Lower lobe of right lung (tissue), 2 donors: ENCODE data around the gene WDR4. TPM values are rescaled to one million over a fixed set of nuclear protein-coding genes. Genes with fewer than 3 reads are reported as not detected.

ENCODE experiments used
- ATAC-seq, 2 donors: fragments of 200-7000 bp; cut with Tn5 transposase; one replicate each; pipeline ENCODE4 v1.9.1; 2020 to 2022; ENCODE audit warnings: mild to moderate bottlenecking in 2 of 2, moderate library complexity in 2 of 2
- DNase-seq: peaks from one replicate; pipeline ENCODE4 v3.0.0-alpha.2; 2020
- H3K27ac ChIP-seq: fragments of 200-600 bp; one replicate; pipeline ENCODE4 v1.8.0; 2022
- H3K27me3 ChIP-seq: fragments of 200-600 bp; one replicate; pipeline ENCODE4 v1.8.0; 2022; ENCODE audit warnings: low read depth
- H3K36me3 ChIP-seq: fragments of 200-600 bp; one replicate; pipeline ENCODE4 v1.8.0; 2022; ENCODE audit warnings: mild to moderate bottlenecking
- H3K4me1 ChIP-seq: fragments of 200-600 bp; one replicate; pipeline ENCODE4 v1.8.0; 2022
- H3K4me3 ChIP-seq: fragments of 200-600 bp; one replicate; pipeline ENCODE4 v1.8.0; 2022; ENCODE audit warnings: mild to moderate bottlenecking
- H3K9me3 ChIP-seq: fragments of 200-600 bp; one replicate; pipeline ENCODE4 v1.8.0; 2022
- intact Hi-C: fragments of 100-400 bp; cut with DNase I; formaldehyde crosslinking; loops from one replicate; pipeline ENCODE4 v1.11.0; 2022
- total RNA-seq: library from RNA; stranded (reverse); fragmentation: NEBNext Ultra II Directional; extraction: Animal tissue kit (Norgen Biotek cat#: 25700); gene quantifications from one replicate; pipeline ENCODE4 v1.2.1, GENCODE V29; 2021
- TF ChIP-seq, protein P1 (sequence below): fragments of 200-600 bp; IDR thresholded peaks from one replicate; pipeline ENCODE4 v1.8.0; 2022; ENCODE audit warnings: antibody characterized with exemption, mild to moderate bottlenecking
- donor health status: DM: no; HTN: yes; CAD: no; lungs with severe emphysema.

WDR4 gene
- total RNA-seq, 1 donor from 2014 or later: 17.1 TPM

DNA sequence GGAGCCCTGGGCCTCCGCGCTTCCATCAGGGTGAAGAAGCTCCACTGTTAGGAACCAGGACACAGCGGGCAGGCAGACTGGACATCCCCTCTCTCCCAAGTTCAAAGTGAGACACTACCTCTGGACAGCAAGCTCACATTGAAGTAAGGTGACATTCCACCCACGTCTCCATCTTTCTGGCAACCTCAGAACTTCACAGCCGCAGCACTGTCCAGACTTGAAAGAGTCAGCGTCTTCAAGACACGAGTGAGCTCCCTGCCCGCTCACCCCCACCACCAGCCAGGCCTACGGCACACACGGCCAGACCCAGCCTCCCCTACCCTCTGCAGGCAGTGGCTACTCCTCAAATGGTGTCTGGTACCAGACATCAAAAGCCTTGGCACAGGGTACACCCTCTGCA lies 11.1 kb downstream of the WDR4 start:
- H3K36me3 ChIP-seq: peaks cover 67% of the 10 kb centered on the region
- DNase-seq: no peak
- H3K4me3 ChIP-seq: no peak overlapping the region
- H3K9me3 ChIP-seq: no peaks in the 10 kb centered on the region
- H3K27ac ChIP-seq: no peak overlapping the region
- TF ChIP-seq, protein P1, sequence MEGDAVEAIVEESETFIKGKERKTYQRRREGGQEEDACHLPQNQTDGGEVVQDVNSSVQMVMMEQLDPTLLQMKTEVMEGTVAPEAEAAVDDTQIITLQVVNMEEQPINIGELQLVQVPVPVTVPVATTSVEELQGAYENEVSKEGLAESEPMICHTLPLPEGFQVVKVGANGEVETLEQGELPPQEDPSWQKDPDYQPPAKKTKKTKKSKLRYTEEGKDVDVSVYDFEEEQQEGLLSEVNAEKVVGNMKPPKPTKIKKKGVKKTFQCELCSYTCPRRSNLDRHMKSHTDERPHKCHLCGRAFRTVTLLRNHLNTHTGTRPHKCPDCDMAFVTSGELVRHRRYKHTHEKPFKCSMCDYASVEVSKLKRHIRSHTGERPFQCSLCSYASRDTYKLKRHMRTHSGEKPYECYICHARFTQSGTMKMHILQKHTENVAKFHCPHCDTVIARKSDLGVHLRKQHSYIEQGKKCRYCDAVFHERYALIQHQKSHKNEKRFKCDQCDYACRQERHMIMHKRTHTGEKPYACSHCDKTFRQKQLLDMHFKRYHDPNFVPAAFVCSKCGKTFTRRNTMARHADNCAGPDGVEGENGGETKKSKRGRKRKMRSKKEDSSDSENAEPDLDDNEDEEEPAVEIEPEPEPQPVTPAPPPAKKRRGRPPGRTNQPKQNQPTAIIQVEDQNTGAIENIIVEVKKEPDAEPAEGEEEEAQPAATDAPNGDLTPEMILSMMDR: no peak
- intact Hi-C loops: no loop called here
- no peak for ATAC-seq
- no peaks in the 10 kb centered on the region for H3K4me1 ChIP-seq
- H3K27me3 ChIP-seq: no peaks in the 10 kb centered on the region

DNA sequence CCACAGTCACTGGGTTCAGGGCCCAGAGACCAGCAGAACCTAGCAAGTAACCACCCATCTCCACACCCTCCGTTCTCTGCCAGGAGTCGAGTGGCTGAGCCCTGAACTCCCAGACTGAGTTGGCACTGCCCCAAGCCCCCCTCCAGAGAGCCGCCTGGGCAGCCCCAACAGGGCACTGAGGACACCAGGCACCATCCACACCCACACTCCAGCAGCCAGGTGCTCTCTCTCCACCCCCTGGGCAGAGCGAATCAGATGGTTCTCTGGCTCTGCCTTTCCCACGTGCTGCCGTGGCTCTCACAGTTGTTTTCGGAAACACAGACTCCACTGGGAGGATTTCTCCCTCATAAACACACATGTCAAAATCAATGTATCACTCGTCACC lies 13.6 kb downstream of the WDR4 start:
- peaks cover 64% of the 10 kb centered on the region for H3K36me3 ChIP-seq
- intact Hi-C loops: no loop called here
- TF ChIP-seq, protein P1: no peak
- peak; percentile 90 to 92 for ATAC-seq
- peaks cover 8% of the 10 kb centered on the region for H3K4me1 ChIP-seq
- DNase-seq: peak; percentile 92
- H3K27ac ChIP-seq: peak overlapping the region; percentile 46
- H3K4me3 ChIP-seq: no peak overlapping the region
- no peaks in the 10 kb centered on the region for H3K9me3 ChIP-seq
- H3K27me3 ChIP-seq: no peaks in the 10 kb centered on the region

DNA sequence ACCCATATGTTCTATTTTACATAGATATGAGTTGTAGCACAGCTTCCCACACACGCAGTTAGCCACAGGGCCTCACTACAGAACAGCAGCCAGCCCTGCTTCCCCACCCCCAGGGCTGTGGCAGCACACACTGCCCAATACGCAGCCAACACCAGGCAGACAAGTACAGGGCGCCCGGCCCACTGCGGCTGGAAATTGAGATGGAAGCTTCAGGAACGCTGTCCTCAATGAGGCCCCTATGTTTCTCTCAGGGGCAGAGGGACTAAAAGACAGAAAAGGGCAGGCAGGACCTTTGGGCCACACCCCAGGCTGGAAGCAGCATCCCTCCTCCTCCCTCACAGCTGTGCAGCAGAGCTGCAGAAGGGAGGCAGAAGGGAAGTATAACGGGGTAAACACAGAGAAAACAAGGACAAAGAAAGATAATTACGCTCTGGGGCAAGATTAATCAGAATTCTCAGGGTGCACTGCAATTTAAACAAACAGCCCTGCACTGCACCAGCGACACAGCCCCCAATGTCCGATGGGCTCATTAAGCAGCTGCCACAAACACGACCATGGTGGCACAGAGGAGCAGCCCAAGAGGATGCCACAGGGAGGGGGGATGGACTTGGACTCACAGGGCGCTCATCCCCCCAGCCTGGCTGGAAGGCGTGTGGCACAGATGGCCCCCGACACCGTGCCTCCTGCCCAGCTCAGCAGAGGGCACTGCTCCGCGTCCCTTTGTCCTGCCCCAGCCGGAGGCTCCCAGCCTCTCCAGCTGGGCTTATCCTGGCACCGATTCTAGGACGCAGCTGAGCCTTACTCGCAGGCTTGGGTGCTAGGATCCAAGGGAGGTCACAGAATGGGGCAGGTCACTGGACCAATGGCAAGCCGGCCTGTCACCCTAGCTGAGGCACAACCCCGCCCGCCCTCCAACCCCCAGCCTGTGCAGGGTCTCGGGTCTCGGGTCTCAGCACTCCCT lies 14.2 kb downstream of the WDR4 start:
- DNase-seq (no peak), ATAC-seq (peak; percentile 54 to 55)
- intact Hi-C loops: no loop called here
- TF ChIP-seq, protein P1: no peak
- Histone ChIP-seq H3K4me3 (no peak overlapping the region), H3K36me3 (peaks cover 64% of the 10 kb centered on the region), H3K9me3 (no peaks in the 10 kb centered on the region), H3K27me3 (no peaks in the 10 kb centered on the region), H3K27ac (no peak overlapping the region), H3K4me1 (peaks cover 8% of the 10 kb centered on the region)

DNA sequence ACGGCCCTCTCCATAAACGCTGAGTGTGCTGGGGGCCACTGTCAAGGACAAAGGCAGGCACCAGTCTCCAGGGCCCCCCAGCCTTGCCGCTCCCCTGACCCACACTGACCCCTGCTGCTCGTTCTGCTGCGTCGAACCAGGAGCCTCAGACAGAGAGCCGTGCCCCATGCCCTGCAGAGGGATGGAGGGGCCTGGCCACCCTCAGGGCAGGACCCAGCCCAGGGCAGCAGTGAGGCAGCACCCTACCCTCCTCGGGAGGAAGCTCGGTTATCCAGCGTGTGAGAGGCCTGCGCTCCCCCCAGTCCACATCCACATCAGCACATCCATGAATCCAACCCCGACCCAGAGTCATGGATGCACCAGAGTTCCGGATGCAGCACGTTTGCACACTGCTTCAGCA lies 15.1 kb downstream of the WDR4 start:
- no peak for DNase-seq
- Histone ChIP-seq H3K27me3 (no peaks in the 10 kb centered on the region), H3K9me3 (no peaks in the 10 kb centered on the region), H3K27ac (no peak overlapping the region), H3K36me3 (peaks cover 65% of the 10 kb centered on the region), H3K4me1 (peaks cover 8% of the 10 kb centered on the region), H3K4me3 (no peak overlapping the region)
- TF ChIP-seq, protein P1: no peak
- ATAC-seq: no peak
- intact Hi-C loops: no loop called here

DNA sequence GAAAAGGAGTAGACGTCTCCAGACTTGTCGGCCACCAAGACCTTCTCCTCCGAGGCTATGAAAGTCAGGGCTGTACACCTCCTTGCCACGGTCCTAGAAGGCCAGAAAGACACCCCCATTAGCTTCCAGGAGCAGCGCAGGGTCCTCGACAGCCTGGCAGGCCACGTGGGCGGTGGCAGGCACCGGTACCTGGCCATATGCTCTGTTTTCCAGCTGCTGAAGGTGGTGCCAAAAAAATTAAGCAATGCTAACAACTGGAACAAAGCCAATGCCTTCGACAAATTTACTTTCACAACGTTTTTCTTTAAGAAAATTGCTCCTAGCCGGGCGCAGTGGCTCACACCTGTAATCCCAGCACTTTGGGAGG lies 15.9 kb downstream of the WDR4 start:
- DNase-seq (no peak), ATAC-seq (no peak)
- TF ChIP-seq, protein P1: no peak
- Histone ChIP-seq H3K27ac (no peak overlapping the region), H3K4me1 (peaks cover 8% of the 10 kb centered on the region), H3K27me3 (no peaks in the 10 kb centered on the region), H3K4me3 (no peak overlapping the region), H3K9me3 (no peaks in the 10 kb centered on the region), H3K36me3 (peaks cover 65% of the 10 kb centered on the region)
- intact Hi-C loops: no loop called here
